WI38 (cell line): ENCODE data around the gene TMEM170A.

ENCODE experiments used
- H3K4me3 ChIP-seq: 2 replicates; pipeline ENCODE4 v1.5.1; 2011; ENCODE audit warnings: low read depth, mild to moderate bottlenecking, control low read depth, low read length
- TF ChIP-seq, protein P1 (sequence below): IDR thresholded peaks from 2 replicates; pipeline ENCODE4 v1.5.1; 2012; ENCODE audit warnings: low read depth, mild to moderate bottlenecking, control low read depth, low read length

Gene TMEM170A

DNA sequence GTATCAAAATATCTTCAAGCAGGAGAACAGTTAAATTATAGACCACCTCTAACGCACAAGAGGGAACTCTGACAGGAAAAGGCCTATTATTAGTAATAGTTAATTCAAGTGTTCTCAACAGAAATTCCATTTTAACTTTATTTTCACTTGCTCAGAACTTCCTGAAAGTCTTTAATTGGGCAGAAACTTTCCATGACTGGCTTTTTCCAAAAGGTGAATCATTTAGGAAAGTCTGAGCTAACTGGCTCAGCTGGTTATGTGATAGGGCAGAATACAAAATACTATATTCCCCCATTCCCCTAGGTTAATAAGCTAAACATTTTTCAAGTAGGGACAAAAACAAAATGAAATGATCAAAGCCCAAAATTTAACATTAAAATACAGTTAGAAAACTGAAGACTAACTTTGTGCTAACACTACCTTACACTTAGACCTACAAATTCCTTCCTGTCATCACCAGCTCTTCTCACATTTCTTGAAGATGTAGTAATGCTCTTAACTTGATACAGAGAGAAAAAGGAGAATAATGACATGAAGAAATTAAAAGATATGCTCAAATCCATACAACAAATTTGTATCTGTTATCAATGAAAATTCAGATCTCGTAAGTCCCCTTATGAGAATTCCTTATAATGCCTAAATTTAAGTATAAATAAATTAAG, 62.2 kb downstream of the TMEM170A start:
- H3K4me3 ChIP-seq, result no peak overlapping the region
- TF ChIP-seq, protein P1, sequence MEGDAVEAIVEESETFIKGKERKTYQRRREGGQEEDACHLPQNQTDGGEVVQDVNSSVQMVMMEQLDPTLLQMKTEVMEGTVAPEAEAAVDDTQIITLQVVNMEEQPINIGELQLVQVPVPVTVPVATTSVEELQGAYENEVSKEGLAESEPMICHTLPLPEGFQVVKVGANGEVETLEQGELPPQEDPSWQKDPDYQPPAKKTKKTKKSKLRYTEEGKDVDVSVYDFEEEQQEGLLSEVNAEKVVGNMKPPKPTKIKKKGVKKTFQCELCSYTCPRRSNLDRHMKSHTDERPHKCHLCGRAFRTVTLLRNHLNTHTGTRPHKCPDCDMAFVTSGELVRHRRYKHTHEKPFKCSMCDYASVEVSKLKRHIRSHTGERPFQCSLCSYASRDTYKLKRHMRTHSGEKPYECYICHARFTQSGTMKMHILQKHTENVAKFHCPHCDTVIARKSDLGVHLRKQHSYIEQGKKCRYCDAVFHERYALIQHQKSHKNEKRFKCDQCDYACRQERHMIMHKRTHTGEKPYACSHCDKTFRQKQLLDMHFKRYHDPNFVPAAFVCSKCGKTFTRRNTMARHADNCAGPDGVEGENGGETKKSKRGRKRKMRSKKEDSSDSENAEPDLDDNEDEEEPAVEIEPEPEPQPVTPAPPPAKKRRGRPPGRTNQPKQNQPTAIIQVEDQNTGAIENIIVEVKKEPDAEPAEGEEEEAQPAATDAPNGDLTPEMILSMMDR, result no peak

DNA sequence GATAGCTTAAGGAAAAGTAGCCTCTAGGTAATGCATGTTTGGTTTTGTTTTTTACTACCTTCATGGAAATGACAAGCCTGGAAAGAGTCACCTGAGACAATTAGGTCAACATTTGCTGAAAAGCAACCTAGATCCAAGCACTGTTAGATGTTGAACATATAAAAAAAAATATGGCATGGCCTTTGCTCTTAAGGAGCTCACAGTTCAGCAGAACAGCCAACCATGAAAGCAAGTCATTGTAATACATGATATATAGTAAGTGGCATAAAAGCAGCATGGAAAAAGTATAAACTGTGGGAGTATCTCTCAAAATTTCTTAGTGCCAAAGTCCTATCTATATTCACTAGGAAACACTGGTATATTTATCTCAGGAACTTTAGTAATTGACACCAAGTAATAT, 62.8 kb downstream of the TMEM170A start:
- no peak overlapping the region for H3K4me3 ChIP-seq
- TF ChIP-seq, protein P1, result no peak

DNA sequence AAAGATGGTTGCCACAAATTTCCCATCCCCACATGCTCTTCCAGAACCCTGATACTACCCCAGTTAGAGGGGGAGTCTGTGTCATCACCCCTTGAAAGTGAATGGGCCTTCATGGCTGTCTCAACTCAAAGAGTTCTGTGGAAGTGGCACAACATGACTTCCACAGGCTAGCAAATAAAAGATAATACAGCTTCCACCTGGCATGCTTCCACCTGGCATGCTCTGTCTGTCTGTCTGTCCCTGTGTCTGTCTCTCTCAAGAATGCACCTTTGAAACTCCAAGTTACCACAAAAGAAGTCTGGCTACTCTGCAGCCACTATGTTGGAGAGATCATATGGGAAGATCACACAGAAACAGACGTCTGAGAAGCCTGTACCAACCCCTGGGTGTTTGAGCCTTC, 66.2 kb downstream of the TMEM170A start:
- H3K4me3 ChIP-seq, result no peak overlapping the region
- TF ChIP-seq, protein P1, result no peak

DNA sequence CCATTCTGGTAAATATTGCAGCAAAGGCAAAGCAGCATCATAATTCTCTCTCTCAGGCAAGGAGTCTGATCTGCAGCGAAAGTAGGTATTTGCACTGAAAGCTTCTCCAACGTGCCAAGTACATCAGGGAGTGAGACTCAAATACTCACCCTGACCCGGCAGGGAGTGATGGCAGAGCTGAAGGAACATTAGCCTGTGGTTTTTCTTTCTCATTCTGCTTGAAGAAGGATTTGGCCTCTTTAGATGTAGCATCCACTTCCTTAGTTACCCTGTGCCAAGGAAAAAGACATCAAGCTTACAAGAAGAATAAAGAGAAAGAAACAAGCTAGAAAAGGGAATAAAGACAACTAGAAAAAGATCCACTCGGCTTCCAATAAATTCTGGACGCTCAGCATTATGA, 69.5 kb downstream of the TMEM170A start:
- no peak overlapping the region for H3K4me3 ChIP-seq
- TF ChIP-seq, protein P1, result no peak
